ENCODE data around the gene LALBA. TPM values are rescaled to one million over a fixed set of nuclear protein-coding genes. Genes with fewer than 3 reads are reported as not detected.

Gene LALBA
- total and polyA plus RNA-seq, 4 donors = not detected

DNA sequence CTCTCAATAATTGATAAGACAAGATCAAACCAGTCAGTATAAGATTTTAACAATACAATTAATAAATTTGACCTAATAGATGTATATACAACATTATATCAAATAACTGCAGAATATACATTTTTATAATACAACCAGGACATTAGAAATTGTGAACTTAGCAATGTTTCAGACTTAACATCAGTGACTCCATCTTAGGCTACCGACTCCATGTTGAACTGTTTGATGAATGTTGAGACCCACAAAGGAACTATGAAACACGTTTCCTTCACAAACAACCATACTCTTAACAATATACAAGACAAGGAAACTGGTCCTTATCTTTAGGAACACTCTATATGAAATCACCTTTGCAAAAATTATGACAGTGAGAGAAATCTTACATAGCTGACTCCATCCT lies 13.9 kb upstream of the LALBA start:
- no peaks in the 10 kb centered on the region for H3K9me3 ChIP-seq (ENCODE audit: control insufficient read depth in 4 of 4, low read length in 3 of 4)
- no peaks in the 10 kb centered on the region for H3K36me3 ChIP-seq (ENCODE audit: control insufficient read depth in 4 of 4, insufficient read depth in 3 of 4, low read depth in 1 of 4, low read length in 3 of 4)
- 44% methylated on average over 2 of the region's 2 CpGs for WGBS

DNA sequence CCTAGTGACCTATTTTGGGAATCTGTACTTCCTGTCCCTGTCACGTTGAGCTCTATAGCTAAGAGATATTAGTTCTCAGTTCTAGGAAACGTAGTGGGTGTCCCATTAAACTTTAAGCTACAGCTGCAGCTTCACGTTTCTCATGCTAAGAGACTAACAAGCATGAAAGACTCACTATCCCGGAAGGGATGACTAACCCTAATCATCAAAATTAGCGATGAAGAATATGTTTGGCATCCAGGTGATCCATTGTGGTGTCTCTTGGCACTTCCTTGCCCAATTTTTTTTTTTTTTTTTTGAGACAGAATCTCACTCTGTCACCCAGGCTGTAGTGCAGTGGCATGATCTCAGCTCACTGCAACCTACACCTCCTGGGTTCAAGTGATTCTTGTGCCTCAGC lies 11.0 kb upstream of the LALBA start:
- H3K27me3 ChIP-seq (ENCODE audit: control insufficient read depth in 4 of 4, insufficient read depth in 4 of 4, low read length in 3 of 4) = no peaks in the 10 kb centered on the region
- TF ChIP-seq JUND (IDR thresholded peaks at IDR 0.05) (no peak), SP1 (IDR thresholded peaks at IDR 0.05) (no peak), RXRA (IDR thresholded peaks at IDR 0.05) (no peak), EGR1 (IDR thresholded peaks at IDR 0.05; ENCODE audit: low read depth in 2 of 2) (no peak), FOXA2 (IDR thresholded peaks at IDR 0.05) (no peak), FOXA1 (IDR thresholded peaks at IDR 0.05) (no peak), YY1 (IDR thresholded peaks at IDR 0.05) (no peak)
- TF ChIP-seq, protein P1, sequence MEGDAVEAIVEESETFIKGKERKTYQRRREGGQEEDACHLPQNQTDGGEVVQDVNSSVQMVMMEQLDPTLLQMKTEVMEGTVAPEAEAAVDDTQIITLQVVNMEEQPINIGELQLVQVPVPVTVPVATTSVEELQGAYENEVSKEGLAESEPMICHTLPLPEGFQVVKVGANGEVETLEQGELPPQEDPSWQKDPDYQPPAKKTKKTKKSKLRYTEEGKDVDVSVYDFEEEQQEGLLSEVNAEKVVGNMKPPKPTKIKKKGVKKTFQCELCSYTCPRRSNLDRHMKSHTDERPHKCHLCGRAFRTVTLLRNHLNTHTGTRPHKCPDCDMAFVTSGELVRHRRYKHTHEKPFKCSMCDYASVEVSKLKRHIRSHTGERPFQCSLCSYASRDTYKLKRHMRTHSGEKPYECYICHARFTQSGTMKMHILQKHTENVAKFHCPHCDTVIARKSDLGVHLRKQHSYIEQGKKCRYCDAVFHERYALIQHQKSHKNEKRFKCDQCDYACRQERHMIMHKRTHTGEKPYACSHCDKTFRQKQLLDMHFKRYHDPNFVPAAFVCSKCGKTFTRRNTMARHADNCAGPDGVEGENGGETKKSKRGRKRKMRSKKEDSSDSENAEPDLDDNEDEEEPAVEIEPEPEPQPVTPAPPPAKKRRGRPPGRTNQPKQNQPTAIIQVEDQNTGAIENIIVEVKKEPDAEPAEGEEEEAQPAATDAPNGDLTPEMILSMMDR (IDR thresholded peaks at IDR 0.05; ENCODE audit: low read depth, low read length, missing input control) = no peak
- TF ChIP-seq, protein P2, sequence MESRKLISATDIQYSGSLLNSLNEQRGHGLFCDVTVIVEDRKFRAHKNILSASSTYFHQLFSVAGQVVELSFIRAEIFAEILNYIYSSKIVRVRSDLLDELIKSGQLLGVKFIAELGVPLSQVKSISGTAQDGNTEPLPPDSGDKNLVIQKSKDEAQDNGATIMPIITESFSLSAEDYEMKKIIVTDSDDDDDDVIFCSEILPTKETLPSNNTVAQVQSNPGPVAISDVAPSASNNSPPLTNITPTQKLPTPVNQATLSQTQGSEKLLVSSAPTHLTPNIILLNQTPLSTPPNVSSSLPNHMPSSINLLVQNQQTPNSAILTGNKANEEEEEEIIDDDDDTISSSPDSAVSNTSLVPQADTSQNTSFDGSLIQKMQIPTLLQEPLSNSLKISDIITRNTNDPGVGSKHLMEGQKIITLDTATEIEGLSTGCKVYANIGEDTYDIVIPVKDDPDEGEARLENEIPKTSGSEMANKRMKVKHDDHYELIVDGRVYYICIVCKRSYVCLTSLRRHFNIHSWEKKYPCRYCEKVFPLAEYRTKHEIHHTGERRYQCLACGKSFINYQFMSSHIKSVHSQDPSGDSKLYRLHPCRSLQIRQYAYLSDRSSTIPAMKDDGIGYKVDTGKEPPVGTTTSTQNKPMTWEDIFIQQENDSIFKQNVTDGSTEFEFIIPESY (IDR thresholded peaks at IDR 0.05) = no peak
- TF ChIP-seq, protein P3, sequence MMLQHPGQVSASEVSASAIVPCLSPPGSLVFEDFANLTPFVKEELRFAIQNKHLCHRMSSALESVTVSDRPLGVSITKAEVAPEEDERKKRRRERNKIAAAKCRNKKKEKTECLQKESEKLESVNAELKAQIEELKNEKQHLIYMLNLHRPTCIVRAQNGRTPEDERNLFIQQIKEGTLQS (IDR thresholded peaks at IDR 0.05) = no peak
- H3K4me1 ChIP-seq (ENCODE audit: control insufficient read depth in 4 of 4, insufficient read depth in 4 of 4, low read length in 3 of 4) = no peaks in the 10 kb centered on the region
- no peaks in the 10 kb centered on the region for H3K9me3 ChIP-seq (ENCODE audit: control insufficient read depth in 4 of 4, low read length in 3 of 4)
- no peak overlapping the region for H3K27ac ChIP-seq (ENCODE audit: low read depth in 1 of 2, low read length in 2 of 2)
- WGBS = 55% methylated on average over 5 of the region's 5 CpGs
- H3K36me3 ChIP-seq (ENCODE audit: control insufficient read depth in 4 of 4, insufficient read depth in 3 of 4, low read depth in 1 of 4, low read length in 3 of 4) = no peaks in the 10 kb centered on the region
- H3K4me3 ChIP-seq (ENCODE audit: low read depth in 1 of 3, low read length in 3 of 3) = no peak overlapping the region
- no peak for DNase-seq (ENCODE audit: low spot score)
- no peak overlapping the region for H3K9ac ChIP-seq (ENCODE audit: low read depth in 1 of 2, low read length in 2 of 2)

More for the DNA sequence above, 13.9 kb upstream of the LALBA start:
- Histone ChIP-seq H3K27ac (ENCODE audit: low read depth in 1 of 2, low read length in 2 of 2) (no peak overlapping the region), H3K4me3 (ENCODE audit: low read depth in 1 of 3, low read length in 3 of 3) (no peak overlapping the region), H3K27me3 (ENCODE audit: control insufficient read depth in 4 of 4, insufficient read depth in 4 of 4, low read length in 3 of 4) (peaks cover 0 to 5% (median 0%) of the 10 kb centered on the region in 4 donors), H3K9ac (ENCODE audit: low read depth in 1 of 2, low read length in 2 of 2) (no peak overlapping the region), H3K4me1 (ENCODE audit: control insufficient read depth in 4 of 4, insufficient read depth in 4 of 4, low read length in 3 of 4) (no peaks in the 10 kb centered on the region)
- TF ChIP-seq EGR1 (IDR thresholded peaks at IDR 0.05; ENCODE audit: low read depth in 2 of 2) (no peak), HNF4G (IDR thresholded peaks at IDR 0.05) (no peak), RAD21 (IDR thresholded peaks at IDR 0.05) (no peak), FOXA2 (IDR thresholded peaks at IDR 0.05) (no peak), NR2F2 (IDR thresholded peaks at IDR 0.05) (no peak), FOXA1 (IDR thresholded peaks at IDR 0.05) (no peak), HNF4A (conservative IDR thresholded peaks at IDR 0.05) (no peak), SP1 (IDR thresholded peaks at IDR 0.05) (no peak)
- TF ChIP-seq, protein P2 (IDR thresholded peaks at IDR 0.05) = no peak
- TF ChIP-seq, protein P4, sequence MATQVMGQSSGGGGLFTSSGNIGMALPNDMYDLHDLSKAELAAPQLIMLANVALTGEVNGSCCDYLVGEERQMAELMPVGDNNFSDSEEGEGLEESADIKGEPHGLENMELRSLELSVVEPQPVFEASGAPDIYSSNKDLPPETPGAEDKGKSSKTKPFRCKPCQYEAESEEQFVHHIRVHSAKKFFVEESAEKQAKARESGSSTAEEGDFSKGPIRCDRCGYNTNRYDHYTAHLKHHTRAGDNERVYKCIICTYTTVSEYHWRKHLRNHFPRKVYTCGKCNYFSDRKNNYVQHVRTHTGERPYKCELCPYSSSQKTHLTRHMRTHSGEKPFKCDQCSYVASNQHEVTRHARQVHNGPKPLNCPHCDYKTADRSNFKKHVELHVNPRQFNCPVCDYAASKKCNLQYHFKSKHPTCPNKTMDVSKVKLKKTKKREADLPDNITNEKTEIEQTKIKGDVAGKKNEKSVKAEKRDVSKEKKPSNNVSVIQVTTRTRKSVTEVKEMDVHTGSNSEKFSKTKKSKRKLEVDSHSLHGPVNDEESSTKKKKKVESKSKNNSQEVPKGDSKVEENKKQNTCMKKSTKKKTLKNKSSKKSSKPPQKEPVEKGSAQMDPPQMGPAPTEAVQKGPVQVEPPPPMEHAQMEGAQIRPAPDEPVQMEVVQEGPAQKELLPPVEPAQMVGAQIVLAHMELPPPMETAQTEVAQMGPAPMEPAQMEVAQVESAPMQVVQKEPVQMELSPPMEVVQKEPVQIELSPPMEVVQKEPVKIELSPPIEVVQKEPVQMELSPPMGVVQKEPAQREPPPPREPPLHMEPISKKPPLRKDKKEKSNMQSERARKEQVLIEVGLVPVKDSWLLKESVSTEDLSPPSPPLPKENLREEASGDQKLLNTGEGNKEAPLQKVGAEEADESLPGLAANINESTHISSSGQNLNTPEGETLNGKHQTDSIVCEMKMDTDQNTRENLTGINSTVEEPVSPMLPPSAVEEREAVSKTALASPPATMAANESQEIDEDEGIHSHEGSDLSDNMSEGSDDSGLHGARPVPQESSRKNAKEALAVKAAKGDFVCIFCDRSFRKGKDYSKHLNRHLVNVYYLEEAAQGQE (IDR thresholded peaks at IDR 0.05) = no peak
- TF ChIP-seq, protein P3 (IDR thresholded peaks at IDR 0.05) = no peak
- DNase-seq (ENCODE audit: low spot score) = no peak
